HG03354 (cell line): ENCODE measurements around the gene DLL4.
"Not testable (repeated sequence)": the region's sequence is repeated elsewhere in the genome, so short reads cannot be mapped to it uniquely, and the experiment has no call there.

Experiments used
- ATAC-seq: cut with Tn5 transposase; IDR thresholded peaks from one replicate; pipeline ENCODE4 v1.9.1; 2021; ENCODE audit warnings: mild to moderate bottlenecking; ENCODE audit not compliant: unreplicated experiment, poor library complexity, severe bottlenecking

The DLL4 gene

DNA sequence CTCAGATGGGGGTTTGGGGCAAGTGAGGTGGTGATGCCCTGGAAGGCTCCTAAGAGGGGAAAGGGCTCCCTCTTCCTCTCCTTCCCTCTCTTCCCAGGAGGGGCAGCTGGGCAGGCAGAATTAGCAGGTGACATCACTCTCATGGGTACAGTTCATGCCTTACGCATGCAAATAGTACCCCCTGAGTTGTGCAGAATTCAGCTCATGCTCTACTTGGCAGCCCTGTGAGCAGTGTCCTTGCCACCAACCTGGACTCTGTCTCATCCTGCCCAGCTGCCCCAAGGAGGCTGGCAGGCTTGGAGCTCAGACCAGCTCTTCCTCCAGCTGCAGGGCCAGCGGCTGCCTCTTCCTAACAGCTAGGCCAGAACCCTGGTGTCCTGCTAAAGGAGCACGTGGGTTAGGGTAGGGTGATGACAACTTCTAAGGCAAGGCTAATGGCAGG is 27.4 kb downstream of the DLL4 start:
- ATAC-seq, result no peak

- ATAC-seq, result no peak
Measured at GRCh38 chr15:40957041-40957555, 28.0 kb downstream of the DLL4 start.

- no peak for ATAC-seq
Measured at GRCh38 chr15:40957581-40958051, 28.5 kb downstream of the DLL4 start.

- ATAC-seq, result no peak
Measured at GRCh38 chr15:40958146-40958545, 29.0 kb downstream of the DLL4 start.

- no peak for ATAC-seq
Measured at GRCh38 chr15:40958723-40959122, 29.6 kb downstream of the DLL4 start.

- ATAC-seq, result no peak
Measured at GRCh38 chr15:40959331-40960141, 30.4 kb downstream of the DLL4 start.

DNA sequence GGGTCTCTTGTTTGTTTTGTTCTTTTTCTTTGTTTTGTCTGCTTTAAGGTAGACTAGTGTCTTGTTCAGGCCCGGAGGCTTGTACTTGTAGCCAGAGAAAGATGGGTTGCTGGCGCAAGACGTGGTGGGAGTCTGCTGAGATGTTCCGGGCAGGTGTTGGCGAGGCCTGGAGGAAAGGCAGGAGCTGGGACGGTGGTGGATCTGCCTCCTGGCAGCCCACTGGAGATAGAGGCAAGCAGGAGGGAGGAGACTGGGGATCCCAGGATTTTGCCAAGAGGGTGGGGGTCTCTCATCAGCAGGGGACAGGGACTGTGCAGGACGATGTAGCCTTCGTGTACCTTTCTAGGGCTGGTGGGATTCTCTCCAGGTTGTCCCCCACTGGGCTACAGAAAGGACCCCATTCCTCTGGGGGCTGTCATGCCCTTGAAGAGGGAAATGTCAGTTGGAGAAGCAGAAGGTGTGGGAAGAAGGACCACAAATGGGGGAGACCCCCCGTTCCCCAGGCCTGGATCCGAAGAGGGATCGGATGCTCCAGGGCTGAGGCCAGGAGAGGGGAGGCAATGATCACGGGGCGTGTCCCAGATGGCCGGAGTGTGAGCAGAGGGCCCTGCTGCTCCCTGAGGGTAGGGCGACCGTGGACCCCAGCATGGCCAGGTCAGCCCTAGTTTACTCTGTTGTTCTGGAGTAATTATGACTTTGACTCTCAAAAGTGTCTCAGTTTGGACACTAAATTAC is 31.2 kb downstream of the DLL4 start:
- ATAC-seq, result no peak

- ATAC-seq, result no peak
Measured at GRCh38 chr15:40960925-40961324, 31.8 kb downstream of the DLL4 start.

GRCh38 chr15:40961740-40962139 is 32.6 kb downstream of the DLL4 start:
- not testable (repeated sequence) for ATAC-seq

DNA sequence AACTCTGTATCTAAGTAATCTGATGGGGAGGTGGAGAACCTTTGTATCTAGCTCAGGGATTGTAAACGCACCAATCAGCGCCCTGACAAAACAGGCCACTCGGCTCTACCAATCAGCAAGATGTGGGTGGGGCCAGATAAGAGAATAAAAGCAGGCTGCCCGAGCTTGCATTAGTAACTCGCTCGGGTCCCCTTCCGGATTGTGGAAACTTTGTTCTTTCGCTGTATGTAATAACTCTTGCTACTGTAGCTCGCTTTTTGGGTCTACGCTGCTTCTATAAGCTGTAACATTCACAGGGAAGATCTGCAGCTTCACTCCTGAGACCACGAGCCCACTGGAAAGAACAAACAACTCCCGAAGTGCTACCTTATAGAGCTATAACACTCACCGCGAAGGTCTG is 33.2 kb downstream of the DLL4 start:
- not testable (repeated sequence) for ATAC-seq

DNA sequence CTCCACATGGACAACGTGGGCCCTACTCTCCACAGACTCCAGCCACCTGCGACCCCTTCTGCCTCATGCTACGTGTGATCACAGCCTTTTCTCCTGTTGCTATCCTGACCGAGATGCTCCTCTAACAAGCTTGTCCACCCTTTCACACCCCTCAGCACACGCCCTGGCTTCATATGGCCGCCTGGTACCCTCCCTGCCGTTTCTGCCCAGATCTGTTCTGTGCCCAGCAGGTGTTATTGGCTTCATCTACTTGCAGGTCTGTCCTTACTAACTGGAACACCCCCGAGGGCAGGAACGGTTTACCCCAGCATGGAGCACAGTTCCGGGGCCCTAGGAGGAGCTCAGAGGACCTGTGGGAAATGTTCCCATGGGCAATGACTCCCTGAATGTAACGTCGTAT is 34.1 kb downstream of the DLL4 start:
- no peak for ATAC-seq

GRCh38 chr15:40964006-40964405 is 34.9 kb downstream of the DLL4 start:
- ATAC-seq, result no peak

DNA sequence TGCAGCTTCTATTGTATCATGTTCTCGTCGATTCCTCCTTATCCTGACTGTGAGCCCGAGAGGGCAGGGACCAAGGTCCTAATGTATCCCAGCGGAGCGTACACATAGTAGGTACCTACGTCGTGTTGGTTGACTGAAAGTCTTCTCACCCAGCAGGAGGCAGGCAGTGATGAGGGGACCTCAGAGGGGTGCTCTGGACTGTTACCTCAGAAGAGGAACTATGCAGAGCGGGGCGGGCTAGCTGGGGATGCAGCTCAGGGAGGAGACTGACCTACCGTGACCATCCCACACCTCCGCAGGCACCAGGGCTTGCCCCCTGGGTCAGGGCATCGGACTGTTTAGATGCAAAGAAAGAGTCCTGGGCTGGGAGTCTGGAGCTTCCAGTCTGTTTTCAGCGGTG is 35.5 kb downstream of the DLL4 start:
- no peak for ATAC-seq

DNA sequence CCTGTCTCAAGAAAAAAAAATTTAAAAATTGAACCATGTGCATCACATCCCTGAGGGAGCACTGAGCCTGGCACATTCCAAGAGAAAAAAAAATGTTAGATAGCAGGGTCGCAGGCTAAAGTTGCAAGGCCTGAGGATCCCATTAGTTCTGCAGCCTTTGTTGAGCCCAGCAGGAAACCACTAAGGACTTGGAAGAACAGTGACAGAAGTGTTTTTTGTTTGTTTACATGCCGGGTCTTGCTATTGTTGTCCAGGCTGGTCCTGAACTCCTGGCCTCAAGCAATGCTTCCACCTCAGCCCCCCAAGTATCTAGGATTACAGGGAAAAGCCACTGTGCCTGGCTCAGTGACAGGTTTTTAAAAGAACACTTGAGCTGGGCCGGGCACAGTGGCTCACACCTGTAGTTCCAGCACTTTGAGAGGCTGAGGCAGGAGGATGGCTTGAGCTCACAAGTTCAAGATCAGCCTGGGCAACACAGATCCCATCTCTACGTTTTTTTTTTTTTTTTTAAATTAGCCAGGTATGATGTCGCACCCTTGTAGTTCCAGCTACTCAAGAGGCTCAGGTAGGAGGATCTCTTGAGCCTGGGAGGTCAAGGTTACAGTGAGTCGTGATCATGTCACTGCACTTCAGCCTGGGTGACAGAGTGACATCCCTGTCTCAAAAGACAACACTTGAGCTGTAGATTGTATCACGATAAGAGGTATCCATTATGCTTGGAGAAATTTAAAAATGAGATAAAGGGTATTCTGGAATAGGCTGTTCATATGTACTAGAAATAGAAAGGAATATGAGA is 39.3 kb downstream of the DLL4 start:
- ATAC-seq, result no peak

DNA sequence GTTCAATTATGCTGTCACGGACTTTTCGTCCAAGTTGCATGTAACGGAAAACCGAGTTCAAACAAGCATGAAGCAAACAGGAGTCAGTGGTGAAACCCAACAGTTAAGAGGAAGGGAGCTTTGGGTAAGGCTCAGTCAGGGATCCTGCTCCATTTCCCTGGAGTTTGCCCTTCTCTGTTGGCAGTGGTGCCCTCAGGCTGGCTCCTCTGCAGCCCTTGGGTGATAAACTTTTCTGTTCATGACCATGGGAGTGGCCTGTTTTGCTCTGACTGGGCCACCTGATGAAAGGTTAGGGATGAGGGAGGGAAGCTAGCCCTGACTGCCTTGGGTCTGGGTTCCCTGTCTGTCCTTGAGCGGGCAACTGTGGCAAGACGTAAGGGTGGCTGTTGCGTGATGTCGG is 40.2 kb downstream of the DLL4 start:
- no peak for ATAC-seq

DNA sequence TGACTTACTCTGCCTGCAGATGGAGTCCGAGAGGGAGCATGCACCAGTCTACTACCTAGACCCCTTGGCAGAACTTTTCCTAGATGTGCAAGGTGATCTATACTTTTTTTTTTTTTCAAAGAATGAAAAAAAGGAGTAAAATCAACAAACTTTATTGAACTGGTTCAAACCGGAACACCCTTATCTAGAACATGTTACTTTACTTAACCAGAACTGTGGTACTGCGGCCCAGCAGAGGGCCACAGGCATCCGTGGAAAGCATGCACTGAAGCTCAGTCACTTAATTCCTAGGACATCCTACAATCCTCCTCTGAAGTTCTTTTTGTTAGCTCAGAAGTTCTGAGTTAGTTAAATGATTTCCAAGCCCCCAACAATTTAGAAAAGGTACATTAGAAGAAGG is 45.7 kb downstream of the DLL4 start:
- ATAC-seq, result no peak

GRCh38 chr15:40976819-40977218 is 47.7 kb downstream of the DLL4 start:
- no peak for ATAC-seq

GRCh38 chr15:40978141-40978540 is 49.0 kb downstream of the DLL4 start:
- no peak for ATAC-seq

- ATAC-seq, result no peak
Measured at GRCh38 chr15:40978562-40978961, 49.4 kb downstream of the DLL4 start.

GRCh38 chr15:40981186-40981585 is 52.0 kb downstream of the DLL4 start:
- ATAC-seq, result no peak
